BLaER1 (cell line): ENCODE measurements around the gene TBC1D28.
"Not testable (repeated sequence)": the region's sequence is repeated elsewhere in the genome, so short reads cannot be mapped to it uniquely, and the experiment has no call there.

Source experiments
- H3K27ac ChIP-seq: shearing (Covaris generic); formaldehyde crosslinking; 2 replicates; pipeline ENCODE4 v1.8.1; 2022
- H3K27me3 ChIP-seq: shearing (Covaris generic); formaldehyde crosslinking; 2 replicates; pipeline ENCODE4 v1.8.1; 2022
- H3K36me3 ChIP-seq: shearing (Covaris generic); formaldehyde crosslinking; 2 replicates; pipeline ENCODE4 v1.8.1; 2022
- H3K4me1 ChIP-seq: shearing (Covaris generic); formaldehyde crosslinking; 2 replicates; pipeline ENCODE4 v1.8.1; 2022
- H3K4me2 ChIP-seq: shearing (Covaris generic); formaldehyde crosslinking; 2 replicates; pipeline ENCODE4 v1.8.1; 2022
- H3K4me3 ChIP-seq: shearing (Covaris generic); formaldehyde crosslinking; 2 replicates; pipeline ENCODE4 v1.8.1; 2022
- H3K9ac ChIP-seq: shearing (Covaris generic); formaldehyde crosslinking; 2 replicates; pipeline ENCODE4 v1.8.1; 2022
- H3K9me3 ChIP-seq: shearing (Covaris generic); formaldehyde crosslinking; 2 replicates; pipeline ENCODE4 v1.8.1; 2022
- H4K20me1 ChIP-seq: shearing (Covaris generic); formaldehyde crosslinking; 2 replicates; pipeline ENCODE4 v1.8.1; 2022
- Cebpa-rat ChIP-seq: shearing (Covaris generic); IDR thresholded peaks from 2 replicates; pipeline ENCODE4 v1.8.1; 2022

Gene TBC1D28

GRCh38 chr17:18635773-18636172 lies 8.4 kb downstream of the TBC1D28 start:
- TF ChIP-seq Cebpa-rat: peak; percentile 10; the same call in 1 of the 2 replicates

GRCh38 chr17:18634550-18635263 lies 9.5 kb downstream of the TBC1D28 start:
- H4K20me1 ChIP-seq, H3K36me3 ChIP-seq, H3K9me3 ChIP-seq, H3K27me3 ChIP-seq, H3K27ac ChIP-seq, H3K4me3 ChIP-seq, H3K9ac ChIP-seq: not testable (repeated sequence)
- Histone ChIP-seq H3K4me1 (peaks cover 22% of the 10 kb centered on the region), H3K4me2 (peak overlapping the region; percentile 82)

More at GRCh38 chr17:18635773-18636172, 8.4 kb downstream of the TBC1D28 start:
- H3K27ac ChIP-seq, H3K9me3 ChIP-seq, H3K4me3 ChIP-seq, H3K27me3 ChIP-seq, H3K36me3 ChIP-seq, H4K20me1 ChIP-seq, H3K9ac ChIP-seq: not testable (repeated sequence)
- H3K4me1 ChIP-seq: peaks cover 22% of the 10 kb centered on the region
- H3K4me2 ChIP-seq: peak overlapping the region; percentile 40

GRCh38 chr17:18626152-18626870 lies 17.9 kb downstream of the TBC1D28 start:
- Histone ChIP-seq H3K36me3 (no peaks in the 10 kb centered on the region), H3K27me3 (no peaks in the 10 kb centered on the region), H3K4me2 (no peak overlapping the region), H4K20me1 (no peaks in the 10 kb centered on the region), H3K4me3 (no peak overlapping the region), H3K27ac (no peak overlapping the region), H3K4me1 (no peaks in the 10 kb centered on the region), H3K9ac (no peak overlapping the region), H3K9me3 (no peaks in the 10 kb centered on the region)
- TF ChIP-seq Cebpa-rat: no peak

GRCh38 chr17:18625509-18626104 lies 18.6 kb downstream of the TBC1D28 start:
- H3K36me3 ChIP-seq, H4K20me1 ChIP-seq, H3K27ac ChIP-seq, H3K4me1 ChIP-seq, H3K27me3 ChIP-seq, H3K4me3 ChIP-seq, H3K9ac ChIP-seq, H3K9me3 ChIP-seq: not testable (repeated sequence)
- 0 out of 2 replicates have a peak overlapping the region, but pooled peaks have one; percentile 10 for H3K4me2 ChIP-seq

GRCh38 chr17:18624862-18625501 lies 19.2 kb downstream of the TBC1D28 start:
- not testable (repeated sequence) for H3K9ac ChIP-seq, H3K4me2 ChIP-seq, H3K4me1 ChIP-seq, H3K4me3 ChIP-seq, H3K27me3 ChIP-seq, H3K27ac ChIP-seq, H3K9me3 ChIP-seq, H3K36me3 ChIP-seq, H4K20me1 ChIP-seq

GRCh38 chr17:18617613-18618012 lies 26.6 kb downstream of the TBC1D28 start:
- not testable (repeated sequence) for H4K20me1 ChIP-seq, H3K4me1 ChIP-seq, H3K4me2 ChIP-seq, H3K27me3 ChIP-seq, H3K4me3 ChIP-seq, H3K27ac ChIP-seq, H3K9ac ChIP-seq, H3K36me3 ChIP-seq, H3K9me3 ChIP-seq

GRCh38 chr17:18613016-18613415 lies 31.2 kb downstream of the TBC1D28 start:
- H3K36me3 ChIP-seq, H3K9ac ChIP-seq, H3K9me3 ChIP-seq, H3K4me3 ChIP-seq, H3K4me1 ChIP-seq, H3K4me2 ChIP-seq, H4K20me1 ChIP-seq, H3K27ac ChIP-seq, H3K27me3 ChIP-seq: not testable (repeated sequence)

- not testable (repeated sequence) for H3K27me3 ChIP-seq, H3K9ac ChIP-seq, H3K36me3 ChIP-seq, H4K20me1 ChIP-seq, H3K4me3 ChIP-seq, H3K27ac ChIP-seq, H3K4me1 ChIP-seq, H3K9me3 ChIP-seq, H3K4me2 ChIP-seq
Observed at GRCh38 chr17:18593138-18593537, 51.1 kb downstream of the TBC1D28 start.
